HEK293 (cell line): ENCODE data around the gene MRPS6.

Experiments used
- CTCF ChIP-seq: fragments of 450-650 bp; formaldehyde crosslinking; IDR thresholded peaks from 2 replicates; pipeline ENCODE4 v1.5.1; 2016; ENCODE audit warnings: missing biosample characterization, missing genetic modification characterization
- KLF1 ChIP-seq: fragments of 450-650 bp; formaldehyde crosslinking; IDR thresholded peaks from 2 replicates; pipeline ENCODE4 v1.5.1; 2016; ENCODE audit warnings: missing biosample characterization, missing genetic modification characterization
- MEIS1 ChIP-seq: sonication (generic); formaldehyde crosslinking; IDR thresholded peaks from 2 replicates; pipeline ENCODE4 v1.8.1; 2022; ENCODE audit warnings: missing genetic modification reagents, mild to moderate bottlenecking, borderline replicate concordance
- PBX3 ChIP-seq: sonication (generic); formaldehyde crosslinking; IDR thresholded peaks from 2 replicates; pipeline ENCODE4 v1.8.1; 2022; ENCODE audit warnings: mild to moderate bottlenecking, moderate library complexity, missing genetic modification reagents
- TRIM28 ChIP-seq: IDR thresholded peaks from 2 replicates; pipeline ENCODE4 v1.6.1; 2011; ENCODE audit warnings: low read length, control low read depth, borderline replicate concordance
- ZNF114 ChIP-seq: fragments of 450-650 bp; formaldehyde crosslinking; IDR thresholded peaks from 2 replicates; pipeline ENCODE4 v1.5.0; 2017; ENCODE audit warnings: missing biosample characterization, missing genetic modification characterization
- ZNF121 ChIP-seq: fragments of 450-650 bp; formaldehyde crosslinking; IDR thresholded peaks from 2 replicates; pipeline ENCODE4 v1.5.1; 2016; ENCODE audit warnings: missing biosample characterization, missing genetic modification characterization
- ZNF146 ChIP-seq: fragments of 450-650 bp; formaldehyde crosslinking; IDR thresholded peaks from 2 replicates; pipeline ENCODE4 v1.5.1; 2016; ENCODE audit warnings: missing biosample characterization, missing genetic modification characterization
- ZNF24 ChIP-seq: fragments of 450-650 bp; formaldehyde crosslinking; IDR thresholded peaks from 2 replicates; pipeline ENCODE4 v1.5.1; 2016; ENCODE audit warnings: missing biosample characterization, missing genetic modification characterization
- ZNF501 ChIP-seq: fragments of 450-650 bp; formaldehyde crosslinking; IDR thresholded peaks from 2 replicates; pipeline ENCODE4 v1.5.1; 2016; ENCODE audit warnings: missing biosample characterization, missing genetic modification characterization
- ZXDB ChIP-seq: fragments of 450-650 bp; formaldehyde crosslinking; IDR thresholded peaks from 2 replicates; pipeline ENCODE4 v1.5.1; 2016; ENCODE audit warnings: missing biosample characterization, missing genetic modification characterization
- TF ChIP-seq, protein P1 (sequence below): fragments of 450-650 bp; formaldehyde crosslinking; IDR thresholded peaks from 2 replicates; pipeline ENCODE4 v1.5.1; 2016; ENCODE audit warnings: missing biosample characterization, missing genetic modification characterization
- TF ChIP-seq, protein P2 (sequence below): fragments of 450-650 bp; formaldehyde crosslinking; IDR thresholded peaks from 2 replicates; pipeline ENCODE4 v1.5.1; 2016; ENCODE audit warnings: missing biosample characterization, missing genetic modification characterization

DNA sequence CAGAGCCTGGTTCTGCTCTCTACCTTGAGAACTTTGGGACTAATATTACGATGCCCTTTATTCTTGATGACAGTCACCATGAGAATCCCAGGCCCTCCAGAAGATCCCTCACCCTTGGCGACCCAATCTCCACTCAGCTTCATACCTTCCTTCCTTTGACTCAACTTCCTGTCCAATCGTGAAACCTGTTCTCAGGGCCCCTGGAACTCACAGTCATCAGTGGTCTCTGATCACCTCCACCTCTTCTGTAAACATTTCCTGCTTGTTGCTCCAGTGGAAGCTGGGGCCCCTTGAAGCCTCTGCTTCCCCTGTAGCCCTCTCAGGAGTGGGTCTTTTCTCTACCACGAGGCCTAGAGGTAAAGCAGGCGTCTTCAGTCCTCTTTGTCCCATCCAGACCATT lies 79.1 kb downstream of the MRPS6 start:
- TF ChIP-seq MEIS1 (no peak), CTCF (tag by site-specific recombination) (no peak), ZNF114 (tag by site-specific recombination) (no peak), ZXDB (tag by site-specific recombination) (no peak), ZNF501 (tag by site-specific recombination) (no peak), PBX3 (no peak), ZNF146 (no peak), TRIM28 (no peak), KLF1 (tag by site-specific recombination) (no peak), ZNF121 (tag by site-specific recombination) (no peak), ZNF24 (tag by site-specific recombination) (no peak)
- TF ChIP-seq, protein P1, sequence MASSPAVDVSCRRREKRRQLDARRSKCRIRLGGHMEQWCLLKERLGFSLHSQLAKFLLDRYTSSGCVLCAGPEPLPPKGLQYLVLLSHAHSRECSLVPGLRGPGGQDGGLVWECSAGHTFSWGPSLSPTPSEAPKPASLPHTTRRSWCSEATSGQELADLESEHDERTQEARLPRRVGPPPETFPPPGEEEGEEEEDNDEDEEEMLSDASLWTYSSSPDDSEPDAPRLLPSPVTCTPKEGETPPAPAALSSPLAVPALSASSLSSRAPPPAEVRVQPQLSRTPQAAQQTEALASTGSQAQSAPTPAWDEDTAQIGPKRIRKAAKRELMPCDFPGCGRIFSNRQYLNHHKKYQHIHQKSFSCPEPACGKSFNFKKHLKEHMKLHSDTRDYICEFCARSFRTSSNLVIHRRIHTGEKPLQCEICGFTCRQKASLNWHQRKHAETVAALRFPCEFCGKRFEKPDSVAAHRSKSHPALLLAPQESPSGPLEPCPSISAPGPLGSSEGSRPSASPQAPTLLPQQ, result no peak
- TF ChIP-seq, protein P2, sequence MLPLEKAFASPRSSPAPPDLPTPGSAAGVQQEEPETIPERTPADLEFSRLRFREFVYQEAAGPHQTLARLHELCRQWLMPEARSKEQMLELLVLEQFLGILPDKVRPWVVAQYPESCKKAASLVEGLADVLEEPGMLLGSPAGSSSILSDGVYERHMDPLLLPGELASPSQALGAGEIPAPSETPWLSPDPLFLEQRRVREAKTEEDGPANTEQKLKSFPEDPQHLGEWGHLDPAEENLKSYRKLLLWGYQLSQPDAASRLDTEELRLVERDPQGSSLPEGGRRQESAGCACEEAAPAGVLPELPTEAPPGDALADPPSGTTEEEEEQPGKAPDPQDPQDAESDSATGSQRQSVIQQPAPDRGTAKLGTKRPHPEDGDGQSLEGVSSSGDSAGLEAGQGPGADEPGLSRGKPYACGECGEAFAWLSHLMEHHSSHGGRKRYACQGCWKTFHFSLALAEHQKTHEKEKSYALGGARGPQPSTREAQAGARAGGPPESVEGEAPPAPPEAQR (tag by site-specific recombination), result no peak
